Astrocyte (in vitro differentiated cells and primary cell): Measurements from ENCODE around the gene MS4A4E. TPM values are rescaled to one million over a fixed set of nuclear protein-coding genes. Genes with fewer than 3 reads are reported as not detected.

Experiments used
- DNase-seq: peaks from one replicate; pipeline ENCODE4 v3.0.0-alpha.2; 2010; ENCODE audit warnings: low read depth
- FAIRE-seq: peaks from 2 replicates; lab custom pipeline; 2011; peaks lifted over from hg19 to GRCh38; lab: Jason Lieb, UNC
- H2AFZ ChIP-seq: 2 replicates; pipeline ENCODE4 v1.6.0; 2012; ENCODE audit warnings: low read depth, low read length, inconsistent platforms
- H3K27ac ChIP-seq: 2 replicates; pipeline ENCODE4 v1.5.1; 2011; ENCODE audit warnings: low read depth, low read length, inconsistent platforms
- H3K27me3 ChIP-seq: 2 replicates; pipeline ENCODE4 v1.6.0; 2011; ENCODE audit warnings: low read length, inconsistent platforms; ENCODE audit not compliant: insufficient read depth
- H3K36me3 ChIP-seq: 2 replicates; pipeline ENCODE4 v1.5.1; 2011; ENCODE audit warnings: low read length, inconsistent platforms; ENCODE audit not compliant: insufficient read depth
- H3K4me1 ChIP-seq: 2 replicates; pipeline ENCODE4 v1.5.1; 2011; ENCODE audit warnings: low read length, inconsistent platforms; ENCODE audit not compliant: insufficient read depth
- H3K4me2 ChIP-seq: 2 replicates; pipeline ENCODE4 v1.6.0; 2012; ENCODE audit warnings: low read length, inconsistent platforms
- H3K4me3 ChIP-seq: 2 replicates; pipeline ENCODE4 v1.5.1; 2011; ENCODE audit warnings: low read depth, mild to moderate bottlenecking, low read length, inconsistent platforms; ENCODE audit not compliant: insufficient read depth
- H3K79me2 ChIP-seq: 2 replicates; pipeline ENCODE4 v1.6.0; 2012; ENCODE audit warnings: mild to moderate bottlenecking, low read length, inconsistent platforms; ENCODE audit not compliant: insufficient read depth
- H3K9ac ChIP-seq: 2 replicates; pipeline ENCODE4 v1.6.0; 2012; ENCODE audit warnings: mild to moderate bottlenecking, low read length, inconsistent platforms
- H3K9me3 ChIP-seq: 2 replicates; pipeline ENCODE4 v1.5.1; 2012; ENCODE audit warnings: low read depth, mild to moderate bottlenecking, low read length, inconsistent platforms; ENCODE audit not compliant: insufficient read depth
- H4K20me1 ChIP-seq: 2 replicates; pipeline ENCODE4 v1.6.0; 2012; ENCODE audit warnings: low read length, inconsistent platforms; ENCODE audit not compliant: insufficient read depth
- H3K27ac Mint-ChIP-seq: one replicate; pipeline ENCODE4 v1.8.0; 2021; ENCODE audit warnings: mild to moderate bottlenecking, mixed read lengths; ENCODE audit not compliant: unreplicated experiment
- H3K27me3 Mint-ChIP-seq: one replicate; pipeline ENCODE4 v1.8.0; 2021; ENCODE audit warnings: low read depth, mixed read lengths; ENCODE audit not compliant: unreplicated experiment
- H3K36me3 Mint-ChIP-seq: one replicate; pipeline ENCODE4 v1.8.0; 2021; ENCODE audit warnings: low read depth, mixed read lengths; ENCODE audit not compliant: unreplicated experiment
- H3K4me1 Mint-ChIP-seq: one replicate; pipeline ENCODE4 v1.8.0; 2021; ENCODE audit warnings: low read depth, mixed read lengths; ENCODE audit not compliant: unreplicated experiment
- H3K4me3 Mint-ChIP-seq: one replicate; pipeline ENCODE4 v1.8.0; 2021; ENCODE audit warnings: mild to moderate bottlenecking, moderate library complexity, mixed read lengths; ENCODE audit not compliant: unreplicated experiment
- H3K9me3 Mint-ChIP-seq: one replicate; pipeline ENCODE4 v1.8.0; 2021; ENCODE audit warnings: mild to moderate bottlenecking, mixed read lengths; ENCODE audit not compliant: unreplicated experiment
- CTCF ChIP-seq: IDR thresholded peaks from 2 replicates; pipeline ENCODE4 v1.5.1; 2011; ENCODE audit warnings: low read depth, mild to moderate bottlenecking, inconsistent platforms, low read length, moderate library complexity; ENCODE audit not compliant: insufficient read depth
- EZH2 ChIP-seq: IDR thresholded peaks from 2 replicates; pipeline ENCODE4 v1.6.1; 2012; ENCODE audit warnings: mild to moderate bottlenecking, low read length, inconsistent platforms; ENCODE audit not compliant: insufficient read depth
- total RNA-seq: library from RNA; stranded (reverse); gene quantifications from 2 replicates; pipeline ENCODE4 v1.2.1, GENCODE V29; 2021

Gene MS4A4E
- total RNA-seq, 1 donor from 2014 or later = not detected

- no peaks in the 10 kb centered on the region for H3K36me3 Mint-ChIP-seq
- DNase-seq = no peak
- Histone ChIP-seq H3K27ac (no peak overlapping the region), H4K20me1 (no peaks in the 10 kb centered on the region), H3K9ac (no peak overlapping the region), H3K4me1 (no peaks in the 10 kb centered on the region), H2AFZ (no peak overlapping the region), H3K4me3 (no peak overlapping the region), H3K27me3 (no peaks in the 10 kb centered on the region), H3K79me2 (no peaks in the 10 kb centered on the region), H3K36me3 (no peaks in the 10 kb centered on the region), H3K9me3 (no peaks in the 10 kb centered on the region), H3K4me2 (no peak overlapping the region)
- no peaks in the 10 kb centered on the region for H3K27me3 Mint-ChIP-seq
- H3K9me3 Mint-ChIP-seq = no peaks in the 10 kb centered on the region
- H3K4me1 Mint-ChIP-seq = peaks cover 8% of the 10 kb centered on the region
- H3K27ac Mint-ChIP-seq = no peak overlapping the region
- no peak for TF ChIP-seq EZH2
- TF ChIP-seq CTCF = no peak
- no peak for FAIRE-seq
- no peak overlapping the region for H3K4me3 Mint-ChIP-seq
These were observed 33.0 kb downstream of the MS4A4E start for GRCh38 chr11:60209977-60210376.

- no peak overlapping the region for H3K27ac ChIP-seq
- H2AFZ ChIP-seq = no peak overlapping the region
- no peak for TF ChIP-seq CTCF
- TF ChIP-seq EZH2 = no peak
- H3K4me3 ChIP-seq = no peak overlapping the region
- no peaks in the 10 kb centered on the region for H3K27me3 ChIP-seq
- no peak for DNase-seq
- H3K4me1 Mint-ChIP-seq = peaks cover 8% of the 10 kb centered on the region
- no peaks in the 10 kb centered on the region for H3K9me3 ChIP-seq
- H3K4me1 ChIP-seq = no peaks in the 10 kb centered on the region
- no peaks in the 10 kb centered on the region for H4K20me1 ChIP-seq
- H3K79me2 ChIP-seq = no peaks in the 10 kb centered on the region
- no peak overlapping the region for H3K4me3 Mint-ChIP-seq
- no peaks in the 10 kb centered on the region for H3K36me3 ChIP-seq
- H3K27ac Mint-ChIP-seq = no peak overlapping the region
- H3K9me3 Mint-ChIP-seq = no peaks in the 10 kb centered on the region
- no peak overlapping the region for H3K4me2 ChIP-seq
- no peak overlapping the region for H3K9ac ChIP-seq
- no peaks in the 10 kb centered on the region for H3K27me3 Mint-ChIP-seq
- FAIRE-seq = no peak
- H3K36me3 Mint-ChIP-seq = no peaks in the 10 kb centered on the region
These were observed 34.0 kb downstream of the MS4A4E start for GRCh38 chr11:60208951-60209350.

GRCh38 chr11:60208146-60208895 is 34.6 kb downstream of the MS4A4E start:
- TF ChIP-seq EZH2 = no peak
- TF ChIP-seq CTCF = no peak
- H3K36me3 ChIP-seq = no peaks in the 10 kb centered on the region
- no peaks in the 10 kb centered on the region for H4K20me1 ChIP-seq
- H3K4me3 ChIP-seq = no peak overlapping the region
- no peaks in the 10 kb centered on the region for H3K27me3 ChIP-seq
- Mint-ChIP-seq H3K4me3 (no peak overlapping the region), H3K4me1 (peaks cover 8% of the 10 kb centered on the region), H3K9me3 (no peaks in the 10 kb centered on the region), H3K36me3 (no peaks in the 10 kb centered on the region), H3K27ac (no peak overlapping the region), H3K27me3 (no peaks in the 10 kb centered on the region)
- no peak overlapping the region for H3K27ac ChIP-seq
- no peak overlapping the region for H3K9ac ChIP-seq
- no peaks in the 10 kb centered on the region for H3K4me1 ChIP-seq
- no peaks in the 10 kb centered on the region for H3K9me3 ChIP-seq
- DNase-seq (no peak), FAIRE-seq (no peak)
- no peak overlapping the region for H2AFZ ChIP-seq
- no peak overlapping the region for H3K4me2 ChIP-seq
- H3K79me2 ChIP-seq = no peaks in the 10 kb centered on the region
